ES-I3 (cell line): ENCODE measurements around the gene MRPL50.

Experiments
- H3K36me3 ChIP-seq: 2 replicates; pipeline ENCODE4 v1.6.1; 2013; ENCODE audit warnings: mild to moderate bottlenecking, low read length, control low read depth, moderate library complexity; ENCODE audit not compliant: insufficient read depth
- H3K4me1 ChIP-seq: 2 replicates; pipeline ENCODE4 v1.6.1; 2013; ENCODE audit warnings: mild to moderate bottlenecking, control low read depth, low read length; ENCODE audit not compliant: insufficient read depth
- H3K9ac ChIP-seq: 2 replicates; pipeline ENCODE4 v1.6.1; 2013; ENCODE audit warnings: low read depth, mild to moderate bottlenecking, low read length, moderate library complexity
- H3K9me3 ChIP-seq: 2 replicates; pipeline ENCODE4 v1.6.1; 2013; ENCODE audit warnings: mild to moderate bottlenecking, low read length, moderate library complexity; ENCODE audit not compliant: control insufficient read depth, insufficient read depth

MRPL50 gene

GRCh38 chr9:101380295-101380694 lies 18.1 kb downstream of the MRPL50 start:
- Histone ChIP-seq H3K4me1 (no peaks in the 10 kb centered on the region), H3K9me3 (peaks cover under 1% of the 10 kb centered on the region; the same call in 1 of the 2 replicates), H3K9ac (no peak overlapping the region), H3K36me3 (no peaks in the 10 kb centered on the region; the same call in 1 of the 2 replicates)

- Histone ChIP-seq H3K9me3 (no peaks in the 10 kb centered on the region), H3K9ac (no peak overlapping the region), H3K4me1 (no peaks in the 10 kb centered on the region), H3K36me3 (no peaks in the 10 kb centered on the region)
These were observed 22.1 kb downstream of the MRPL50 start for GRCh38 chr9:101376111-101376848.

GRCh38 chr9:101375546-101375945 lies 22.9 kb downstream of the MRPL50 start:
- Histone ChIP-seq H3K36me3 (no peaks in the 10 kb centered on the region), H3K4me1 (no peaks in the 10 kb centered on the region), H3K9me3 (no peaks in the 10 kb centered on the region), H3K9ac (no peak overlapping the region; the same call in 1 of the 2 replicates)

GRCh38 chr9:101372327-101373118 lies 25.9 kb downstream of the MRPL50 start:
- Histone ChIP-seq H3K4me1 (no peaks in the 10 kb centered on the region), H3K36me3 (no peaks in the 10 kb centered on the region), H3K9me3 (no peaks in the 10 kb centered on the region), H3K9ac (no peak overlapping the region)

GRCh38 chr9:101371813-101372212 lies 26.6 kb downstream of the MRPL50 start:
- H3K36me3 ChIP-seq = no peaks in the 10 kb centered on the region
- H3K4me1 ChIP-seq = no peaks in the 10 kb centered on the region
- H3K9me3 ChIP-seq = no peaks in the 10 kb centered on the region
- H3K9ac ChIP-seq = no peak overlapping the region

GRCh38 chr9:101369884-101370531 lies 28.4 kb downstream of the MRPL50 start:
- H3K36me3 ChIP-seq = no peaks in the 10 kb centered on the region
- H3K4me1 ChIP-seq = no peaks in the 10 kb centered on the region
- H3K9me3 ChIP-seq = no peaks in the 10 kb centered on the region
- no peak overlapping the region for H3K9ac ChIP-seq

GRCh38 chr9:101369286-101369685 lies 29.1 kb downstream of the MRPL50 start:
- no peaks in the 10 kb centered on the region for H3K4me1 ChIP-seq
- H3K9ac ChIP-seq = no peak overlapping the region
- H3K36me3 ChIP-seq = no peaks in the 10 kb centered on the region
- no peaks in the 10 kb centered on the region for H3K9me3 ChIP-seq

- H3K4me1 ChIP-seq = no peaks in the 10 kb centered on the region
- no peaks in the 10 kb centered on the region for H3K36me3 ChIP-seq
- no peaks in the 10 kb centered on the region for H3K9me3 ChIP-seq
- no peak overlapping the region for H3K9ac ChIP-seq
These were observed 31.1 kb downstream of the MRPL50 start for GRCh38 chr9:101367323-101367722.

- no peaks in the 10 kb centered on the region for H3K4me1 ChIP-seq
- no peaks in the 10 kb centered on the region for H3K36me3 ChIP-seq
- no peak overlapping the region for H3K9ac ChIP-seq
- no peaks in the 10 kb centered on the region for H3K9me3 ChIP-seq
These were observed 32.2 kb downstream of the MRPL50 start for GRCh38 chr9:101366038-101366756.

- H3K4me1 ChIP-seq = no peaks in the 10 kb centered on the region
- no peak overlapping the region for H3K9ac ChIP-seq
- H3K9me3 ChIP-seq = no peaks in the 10 kb centered on the region
- no peaks in the 10 kb centered on the region for H3K36me3 ChIP-seq
These were observed 33.2 kb downstream of the MRPL50 start for GRCh38 chr9:101365181-101365580.

- Histone ChIP-seq H3K9ac (no peak overlapping the region), H3K4me1 (no peaks in the 10 kb centered on the region), H3K9me3 (no peaks in the 10 kb centered on the region)
These were observed 36.0 kb downstream of the MRPL50 start for GRCh38 chr9:101362450-101362849.

GRCh38 chr9:101360647-101361046 lies 37.8 kb downstream of the MRPL50 start:
- no peak overlapping the region for H3K9ac ChIP-seq
- H3K36me3 ChIP-seq = no peaks in the 10 kb centered on the region
- H3K4me1 ChIP-seq = no peaks in the 10 kb centered on the region
- H3K9me3 ChIP-seq = no peaks in the 10 kb centered on the region

More at GRCh38 chr9:101362450-101362849, 36.0 kb downstream of the MRPL50 start:
- no peaks in the 10 kb centered on the region for H3K36me3 ChIP-seq

GRCh38 chr9:101359679-101360078 lies 38.7 kb downstream of the MRPL50 start:
- Histone ChIP-seq H3K9me3 (no peaks in the 10 kb centered on the region), H3K36me3 (no peaks in the 10 kb centered on the region), H3K4me1 (no peaks in the 10 kb centered on the region), H3K9ac (no peak overlapping the region)

GRCh38 chr9:101356619-101357018 lies 41.8 kb downstream of the MRPL50 start:
- no peak overlapping the region for H3K9ac ChIP-seq
- H3K9me3 ChIP-seq = no peaks in the 10 kb centered on the region
- no peaks in the 10 kb centered on the region for H3K4me1 ChIP-seq
- no peaks in the 10 kb centered on the region for H3K36me3 ChIP-seq
